ENCODE measurements around the gene CCL20.

- no peak for TF ChIP-seq CTCF (IDR thresholded peaks at IDR 0.05; ENCODE audit: insufficient read depth, low read depth, low read length)
- no peak for TF ChIP-seq EZH2 (IDR thresholded peaks at IDR 0.05; ENCODE audit: insufficient read depth, low read length)
These were observed 20.4 kb upstream of the CCL20 start for GRCh38 chr2:227793148-227793712.

All from astrocyte (in vitro differentiated cells and primary cell).